ENCODE data around the gene GADL1.

- TF ChIP-seq, protein P1, sequence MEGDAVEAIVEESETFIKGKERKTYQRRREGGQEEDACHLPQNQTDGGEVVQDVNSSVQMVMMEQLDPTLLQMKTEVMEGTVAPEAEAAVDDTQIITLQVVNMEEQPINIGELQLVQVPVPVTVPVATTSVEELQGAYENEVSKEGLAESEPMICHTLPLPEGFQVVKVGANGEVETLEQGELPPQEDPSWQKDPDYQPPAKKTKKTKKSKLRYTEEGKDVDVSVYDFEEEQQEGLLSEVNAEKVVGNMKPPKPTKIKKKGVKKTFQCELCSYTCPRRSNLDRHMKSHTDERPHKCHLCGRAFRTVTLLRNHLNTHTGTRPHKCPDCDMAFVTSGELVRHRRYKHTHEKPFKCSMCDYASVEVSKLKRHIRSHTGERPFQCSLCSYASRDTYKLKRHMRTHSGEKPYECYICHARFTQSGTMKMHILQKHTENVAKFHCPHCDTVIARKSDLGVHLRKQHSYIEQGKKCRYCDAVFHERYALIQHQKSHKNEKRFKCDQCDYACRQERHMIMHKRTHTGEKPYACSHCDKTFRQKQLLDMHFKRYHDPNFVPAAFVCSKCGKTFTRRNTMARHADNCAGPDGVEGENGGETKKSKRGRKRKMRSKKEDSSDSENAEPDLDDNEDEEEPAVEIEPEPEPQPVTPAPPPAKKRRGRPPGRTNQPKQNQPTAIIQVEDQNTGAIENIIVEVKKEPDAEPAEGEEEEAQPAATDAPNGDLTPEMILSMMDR (IDR thresholded peaks at IDR 0.05), result no peak
- no peak for TF ChIP-seq POLR2A (IDR thresholded peaks at IDR 0.05)
Measured at GRCh38 chr3:30729512-30729911, 164.9 kb downstream of the GADL1 start.

Data from adrenal gland (tissue), 5 donors.